K562 (cell line): ENCODE results near the gene TMEM203. TPM values are rescaled to one million over a fixed set of nuclear protein-coding genes. Genes with fewer than 3 reads are reported as not detected.

Source experiments
- ARHGAP35 ChIP-seq: fragments of 450-650 bp; IDR thresholded peaks from 2 replicates; pipeline ENCODE4 v1.6.1; 2018; ENCODE audit not compliant: partially characterized antibody
- EP300 ChIP-seq: IDR thresholded peaks from 2 replicates; pipeline ENCODE4 v1.6.1; 2012; ENCODE audit warnings: low read length, improper control_type of control experiment
- FOXK2 ChIP-seq, 2 experiments: fragments of 450-650 bp; IDR thresholded peaks in 1 of 2; conservative IDR thresholded peaks in 1 of 2; 2 replicates each; pipeline ENCODE4 v1.6.1; 2016; ENCODE audit warnings: low read depth in 2 of 2, mild to moderate bottlenecking in 1 of 2
- GABPB1 ChIP-seq: sonication (generic); formaldehyde crosslinking; IDR thresholded peaks from 2 replicates; pipeline ENCODE4 v1.8.0; 2022; ENCODE audit warnings: mild to moderate bottlenecking, missing genetic modification reagents
- HLTF ChIP-seq: fragments of 450-650 bp; IDR thresholded peaks from 2 replicates; pipeline ENCODE4 v1.6.1; 2016
- ILF3 ChIP-seq: fragments of 450-650 bp; IDR thresholded peaks from 2 replicates; pipeline ENCODE4 v1.6.1; 2018; ENCODE audit warnings: antibody characterized with exemption, mild to moderate bottlenecking, moderate library complexity, borderline replicate concordance
- JUND ChIP-seq, 2 experiments: IDR thresholded peaks; 2 replicates in 1 of 2; 3 replicates in 1 of 2; pipeline ENCODE4 v1.6.1; 2011; ENCODE audit warnings: borderline replicate concordance in 2 of 2, low read depth in 2 of 2, low read length in 2 of 2, improper control_type of control experiment in 1 of 2, missing biosample characterization in 1 of 2, missing genetic modification characterization in 1 of 2, missing genetic modification reagents in 1 of 2
- KDM5B ChIP-seq: fragments of 200-600 bp; sonication (generic); IDR thresholded peaks from 2 replicates; pipeline ENCODE4 v1.6.1; 2012; ENCODE audit warnings: low read depth, mild to moderate bottlenecking, moderate library complexity, low read length, control low read depth, inconsistent platforms; ENCODE audit not compliant: insufficient replicate concordance
- MXI1 ChIP-seq: IDR thresholded peaks from 2 replicates; pipeline ENCODE4 v1.6.1; 2011; ENCODE audit warnings: low read depth, mild to moderate bottlenecking, improper control_type of control experiment, low read length
- PHF20 ChIP-seq: fragments of 450-650 bp; IDR thresholded peaks from 2 replicates; pipeline ENCODE4 v1.6.1; 2018; ENCODE audit not compliant: partially characterized antibody
- POU5F1 ChIP-seq: fragments of 150-350 bp; IDR thresholded peaks from 2 replicates; pipeline ENCODE4 v1.6.1; 2014; ENCODE audit warnings: borderline replicate concordance, low read length, low read depth, mild to moderate bottlenecking; ENCODE audit not compliant: partially characterized antibody
- RBM14 ChIP-seq: fragments of 200-400 bp; formaldehyde crosslinking; IDR thresholded peaks from 2 replicates; pipeline ENCODE4 v1.6.1; 2018; ENCODE audit warnings: low read depth, mild to moderate bottlenecking, low read length, moderate library complexity, borderline replicate concordance; ENCODE audit not compliant: insufficient read depth
- TCF3 ChIP-seq: sonication (generic); formaldehyde crosslinking; IDR thresholded peaks from 2 replicates; pipeline ENCODE4 v1.4.0; 2020; ENCODE audit warnings: mild to moderate bottlenecking, missing genetic modification reagents
- VEZF1 ChIP-seq: fragments of 200-800 bp; sonication (Bioruptor generic); IDR thresholded peaks from 2 replicates; pipeline ENCODE4 v1.6.1; 2017; ENCODE audit warnings: missing genetic modification characterization, missing compliant biosample characterization
- ZBTB9 ChIP-seq: fragments of 450-650 bp; formaldehyde crosslinking; IDR thresholded peaks from 2 replicates; pipeline ENCODE4 v1.4.0; 2020; ENCODE audit warnings: mild to moderate bottlenecking, moderate library complexity
- ZKSCAN1 ChIP-seq: fragments of 150-350 bp; IDR thresholded peaks from 2 replicates; pipeline ENCODE4 v1.6.1; 2016; ENCODE audit warnings: low read depth, low read length
- ZNF124 ChIP-seq: sonication (generic); formaldehyde crosslinking; IDR thresholded peaks from 2 replicates; pipeline ENCODE4 v1.8.1; 2022; ENCODE audit warnings: missing genetic modification reagents
- ZNF609 ChIP-seq: sonication (generic); formaldehyde crosslinking; IDR thresholded peaks from 2 replicates; pipeline ENCODE4 v1.8.1; 2023; ENCODE audit warnings: missing genetic modification reagents, mild to moderate bottlenecking, borderline replicate concordance
- ZNF766 ChIP-seq: fragments of 200-800 bp; sonication (Bioruptor generic); conservative IDR thresholded peaks from 2 replicates; pipeline ENCODE4 v1.6.1; 2016; ENCODE audit warnings: missing genetic modification characterization, missing compliant biosample characterization
- polyA plus RNA-seq, 8 experiments: library from polyadenylated mRNA; depleted of rRNA in 4 of 8; stranded (reverse) in 5 of 8; unstranded in 3 of 8; fragments of >200 nt; fragmentation: Nextera tagmentation in 2 of 8; fragmentation: Illumina TruSeq in 1 of 8; extraction: Ambion mirVana in 2 of 8; extraction: Trizol in 1 of 8; gene quantifications; 2 replicates each; pipeline versions ENCODE4 v1.2.1 to v1.2.3, GENCODE V29; 2011 to 2014; ENCODE audit warnings: inconsistent platforms in 1 of 8, missing spikeins in 1 of 8
- total RNA-seq, 7 experiments: library from RNA; depleted of rRNA in 6 of 7; stranded (reverse); fragments of >200 nt in 6 of 7; fragmentation: Illumina TruSeq in 2 of 7; extraction: Trizol in 2 of 7; gene quantifications; 2 replicates each; pipeline versions ENCODE4 v1.2.1 to v1.2.3, GENCODE V29; 2011 to 2021; ENCODE audit warnings: low replicate concordance in 1 of 7

The TMEM203 gene
- total and polyA plus RNA-seq, 9 of the 15 experiments (the other 6 are each of a cell fraction or from before 2014, with no cell fraction given), result 8.8 to 59.5 (median 37.6) TPM

- TF ChIP-seq ZBTB9 (CRISPR knock-in tag) (peak; percentile 29; the same call in 1 of the 2 replicates), GABPB1 (CRISPR knock-in tag) (peak; percentile 89), ZNF609 (CRISPR knock-in tag) (0 out of 2 replicates have a peak, but pooled peaks have one; percentile 12), JUND (IDR thresholded peaks at IDR 0.05; ENCODE audit: borderline replicate concordance, low read depth, low read length) (peak; percentile 87), JUND (tag; IDR thresholded peaks at IDR 0.05; ENCODE audit: borderline replicate concordance, low read depth, low read length) (no peak; the same call in 2 of the 3 replicates), ZNF766 (CRISPR knock-in tag) (peak; percentile 70), RBM14 (no peak), VEZF1 (CRISPR knock-in tag) (peak; percentile 86), EP300 (peak; percentile 52), PHF20 (peak; percentile 100), ARHGAP35 (no peak), POU5F1 (peak; percentile 83), ILF3 (peak; percentile 80; the same call in 1 of the 2 replicates), ZKSCAN1 (peak; percentile 96; the same call in 1 of the 2 replicates), FOXK2 (conservative IDR thresholded peaks at IDR 0.05 in 1 of 2, IDR thresholded peaks at IDR 0.05 in 1 of 2; ENCODE audit: low read depth in 2 of 2) (peak; percentile 82 to 83; a peak in 3 of 4 replicates), HLTF (peak; percentile 70; the same call in 1 of the 2 replicates), KDM5B (peak; percentile 87), MXI1 (peak; percentile 52; the same call in 1 of the 2 replicates), ZNF124 (CRISPR knock-in tag) (0 out of 2 replicates have a peak, but pooled peaks have one; percentile 19), TCF3 (peak; percentile 35)
Measured at GRCh38 chr9:137188490-137189296, 16.8 kb downstream of the TMEM203 start, which contains the start of the genes ANAPC2 and SSNA1 (continued).
